ENCODE results near the gene STIM1. TPM values are rescaled to one million over a fixed set of nuclear protein-coding genes. Genes with fewer than 3 reads are reported as not detected.

The STIM1 gene
- total and polyA plus RNA-seq, 10 of the 15 experiments (the other 5 are each of a cell fraction or from before 2014, with no cell fraction given), result 8.6 to 57.7 (median 29.3) TPM

DNA sequence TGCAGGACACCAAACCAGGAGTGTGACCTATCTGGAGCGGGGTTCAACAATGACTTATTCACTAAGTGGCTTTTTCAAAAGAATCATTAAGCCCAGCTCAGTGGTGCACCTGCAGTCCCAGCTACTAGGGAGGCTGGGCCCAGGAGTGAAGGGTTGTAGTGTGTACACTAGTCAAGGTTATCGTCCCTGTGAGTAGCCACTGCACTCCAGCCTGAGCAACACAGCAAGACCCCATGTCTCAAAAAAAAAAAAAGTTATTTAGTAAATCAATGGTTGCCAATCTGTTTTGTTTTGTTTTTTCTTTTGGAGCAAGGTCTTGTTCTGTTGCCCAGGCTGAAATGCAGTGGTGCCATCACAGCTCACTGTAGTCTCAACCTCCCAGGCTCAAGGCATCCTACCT lies 22.6 kb upstream of the STIM1 start:
- Histone ChIP-seq H3K79me2 (ENCODE audit: control insufficient read depth, insufficient read depth, low read length) (peaks cover 78% of the 10 kb centered on the region), H3K27me3 (replicated peaks in 1 of 2; ENCODE audit: control insufficient read depth in 2 of 2, insufficient read depth in 2 of 2, low read length in 1 of 2) (no peaks in the 10 kb centered on the region), H3K4me2 (ENCODE audit: control insufficient read depth, insufficient read depth) (no peak overlapping the region), H2AFZ (ENCODE audit: control insufficient read depth, low read depth, low read length) (no peak overlapping the region), H3K4me3 (no peak overlapping the region), H3K27ac (ENCODE audit: control insufficient read depth, insufficient read depth) (no peak overlapping the region), H3K9ac (ENCODE audit: control insufficient read depth, insufficient read depth, low read length) (no peak overlapping the region), H3K36me3 (ENCODE audit: control insufficient read depth in 2 of 2, insufficient read depth in 2 of 2, low read length in 1 of 2) (peaks cover 15 to 33% of the 10 kb centered on the region in 2 experiments), H3K9me3 (replicated peaks; ENCODE audit: control insufficient read depth, insufficient read depth, low read length) (no peaks in the 10 kb centered on the region), H4K20me1 (ENCODE audit: control insufficient read depth, insufficient read depth) (no peaks in the 10 kb centered on the region; the same call in none of the 2 replicates), H3K4me1 (ENCODE audit: control insufficient read depth, insufficient read depth, low read length) (peaks cover 34% of the 10 kb centered on the region)
- TF ChIP-seq NRF1 (conservative IDR thresholded peaks at IDR 0.05; ENCODE audit: low read depth, low read length) (no peak), HDAC6 (IDR thresholded peaks at IDR 0.05; ENCODE audit: unreplicated experiment) (no peak), RAD21 (IDR thresholded peaks at IDR 0.05; ENCODE audit: insufficient read depth, low read depth, low read length) (no peak), POLR2AphosphoS5 (IDR thresholded peaks at IDR 0.05; ENCODE audit: low read length) (peak; percentile 13; the same call in 1 of the 2 replicates), ZNF384 (IDR thresholded peaks at IDR 0.05; ENCODE audit: borderline replicate concordance, low read depth, low read length) (no peak), ZNF24 (IDR thresholded peaks at IDR 0.05) (no peak), SMC3 (IDR thresholded peaks at IDR 0.05; ENCODE audit: borderline replicate concordance, low read length) (no peak)
- in situ Hi-C loops (cut with MboI) (loop anchor here (25.0 kb wide), 1 partner anchor 554 kb away; the partner anchor contains the start of gene TRIM21), intact Hi-C loops (cut with micrococcal nuclease; ENCODE audit: unreplicated experiment) (no loop called here)
- FAIRE-seq (no peak), DNase-seq (ENCODE audit: low read depth, low spot score) (no peak), ATAC-seq (no peak)
- ChIA-PET POLR2A (interaction anchor here (3.4 kb wide), 1 partner anchor 8 kb away, joined by 16 read pairs; the partner anchor contains the start of gene RHOG), SMC1A (ENCODE audit: uncharacterized antibody, unreplicated experiment) (interaction anchor here (1.0 to 12.4 kb wide), 5 partner anchors 19 to 241 kb away, joined by 3 to 188 read pairs (median 4); partner anchors contain the start of genes PGAP2 and STIM1), RAD21 (ENCODE audit: unreplicated experiment) (interaction anchor here (1.4 to 12.7 kb wide), 2 partner anchors 22 to 239 kb away, joined by 4 to 304 read pairs; partner anchors contain the start of gene STIM1), CTCF (interaction anchor here (1.2 to 39.6 kb wide), 5 partner anchors 9 to 32 kb away, joined by 3 to 1047 read pairs (median 12); partner anchors contain the start of genes PGAP2 and STIM1)
- 67% methylated on average over 2 of the region's 2 CpGs for WGBS (ENCODE audit: insufficient coverage, insufficient replicate concordance, low lambda C conversion rate, missing lambda C conversion rate)
- BruUV-seq (replicated peaks), result no TSS peak

All from GM12878 (cell line).